HG02852 (cell line): Measurements from ENCODE around the gene NXF1.
"Not testable (repeated sequence)": the region's sequence is repeated elsewhere in the genome, so short reads cannot be mapped to it uniquely, and the experiment has no call there.

Experiments used
- ATAC-seq: cut with Tn5 transposase; IDR thresholded peaks from one replicate; pipeline ENCODE4 v1.9.1; 2021; ENCODE audit warnings: mild to moderate bottlenecking, moderate library complexity; ENCODE audit not compliant: unreplicated experiment

The NXF1 gene

DNA sequence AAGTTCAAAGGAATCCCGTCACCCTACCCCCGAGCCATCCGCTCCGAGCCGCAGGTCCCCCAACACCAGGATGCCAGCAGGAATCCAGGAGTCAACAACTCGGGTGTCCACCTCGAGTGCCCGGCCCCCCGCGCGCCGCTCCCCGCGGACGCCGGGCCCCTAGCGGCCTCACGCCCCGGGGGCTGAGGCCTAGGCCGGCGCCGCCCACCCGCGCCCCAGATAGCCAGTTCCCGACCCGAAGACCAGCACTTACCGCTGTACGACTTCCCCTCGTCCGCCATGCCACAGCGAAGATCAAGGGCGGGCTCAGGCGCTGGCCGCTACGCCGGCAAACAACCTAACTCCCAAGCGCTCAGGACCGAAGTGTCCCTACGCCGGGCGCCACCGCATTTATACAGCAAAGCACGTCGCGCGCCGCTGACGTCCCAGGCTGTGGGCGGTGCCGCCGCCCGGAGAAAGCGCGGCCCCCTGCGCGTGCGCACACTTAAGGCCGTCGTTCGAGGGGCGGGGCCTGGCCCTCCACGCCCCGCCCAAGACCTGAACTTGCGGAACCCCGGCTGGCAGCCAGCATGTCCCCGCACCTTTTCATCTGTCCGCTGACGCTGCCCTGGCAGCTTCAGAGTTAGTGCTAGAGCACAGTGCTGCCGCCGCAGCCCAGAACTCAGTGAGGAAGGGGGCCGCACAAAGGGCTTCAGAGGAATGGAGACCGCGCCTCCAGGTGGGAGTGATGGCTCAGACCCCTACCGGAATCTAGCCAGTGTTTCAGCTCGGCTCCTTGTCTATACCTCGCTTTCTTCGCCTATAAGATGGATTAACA lies at the start of gene NXF1:
TSS of gene NXF1 (minus strand) at position 365 of the 817 bp plus-strand sequence. CDS start at position 281, 84 bp downstream.
- ATAC-seq: peak; percentile 77

DNA sequence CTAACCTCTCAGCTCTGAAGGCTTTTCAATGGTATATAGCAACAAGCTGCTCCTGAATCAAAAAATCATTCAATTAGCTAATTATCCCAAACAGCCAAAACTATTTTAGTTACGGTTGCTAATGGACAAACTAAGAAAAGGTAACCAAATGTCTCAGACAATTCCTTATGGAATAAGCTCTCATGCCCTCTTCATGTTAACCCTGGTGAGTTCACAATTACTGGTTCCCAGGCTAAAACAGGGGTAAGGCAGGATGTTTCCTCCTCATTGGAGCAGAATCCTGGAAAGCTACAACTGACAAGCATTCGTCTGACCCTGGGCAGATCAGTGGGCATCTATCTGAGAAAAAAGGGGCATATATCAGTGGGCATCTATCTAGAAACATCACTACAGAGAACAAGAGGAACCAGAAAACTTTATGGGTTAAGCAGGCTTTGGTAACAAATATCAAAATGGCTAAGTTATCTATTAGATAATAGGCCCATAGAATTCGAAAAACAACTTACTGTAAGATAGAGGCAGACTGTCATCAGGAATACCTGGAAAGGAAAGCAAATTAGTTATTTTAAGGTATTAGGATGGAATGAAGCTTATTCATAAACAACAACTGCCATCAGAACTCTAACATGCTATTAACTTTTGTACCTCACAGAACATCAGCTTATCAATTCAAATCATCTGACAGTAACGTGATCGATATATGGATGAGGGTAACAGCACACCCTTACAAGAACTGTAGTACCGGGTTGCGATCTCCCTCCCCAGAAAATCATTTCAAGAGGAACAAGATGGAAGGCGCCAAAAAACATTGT lies 49.0 kb upstream of the NXF1 start:
- ATAC-seq: no peak

DNA sequence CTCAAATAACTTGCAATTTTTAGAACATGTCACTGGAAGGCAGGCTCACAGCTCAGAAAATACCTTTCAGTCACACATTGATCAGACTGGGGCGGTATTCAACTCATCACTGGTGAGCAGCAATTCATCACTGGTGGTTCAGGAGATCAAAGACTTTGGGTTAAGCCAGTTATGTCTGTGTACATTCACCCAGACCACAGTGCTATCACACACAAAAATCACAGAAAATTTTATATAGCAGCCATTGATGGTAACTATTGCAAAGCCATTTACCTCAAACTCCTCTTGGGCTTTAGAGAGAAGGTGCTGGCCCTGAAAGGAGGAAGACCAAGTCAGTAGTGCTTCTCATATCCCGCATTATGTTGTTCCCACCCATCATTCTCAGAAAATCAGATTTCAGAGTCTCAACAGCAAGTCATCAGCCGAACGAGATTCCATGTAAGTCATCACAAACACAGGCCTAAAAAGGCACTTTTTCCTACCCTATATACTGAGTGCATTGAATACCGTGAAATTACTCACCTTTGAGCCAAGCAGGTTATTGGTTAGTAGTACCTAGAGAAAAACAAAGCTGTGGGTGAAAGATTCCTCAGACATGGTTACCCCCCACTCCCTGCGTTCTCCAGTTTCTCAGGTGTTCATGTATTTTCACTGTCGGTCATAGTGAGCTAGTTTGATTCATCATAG lies 48.2 kb upstream of the NXF1 start:
- ATAC-seq: no peak

DNA sequence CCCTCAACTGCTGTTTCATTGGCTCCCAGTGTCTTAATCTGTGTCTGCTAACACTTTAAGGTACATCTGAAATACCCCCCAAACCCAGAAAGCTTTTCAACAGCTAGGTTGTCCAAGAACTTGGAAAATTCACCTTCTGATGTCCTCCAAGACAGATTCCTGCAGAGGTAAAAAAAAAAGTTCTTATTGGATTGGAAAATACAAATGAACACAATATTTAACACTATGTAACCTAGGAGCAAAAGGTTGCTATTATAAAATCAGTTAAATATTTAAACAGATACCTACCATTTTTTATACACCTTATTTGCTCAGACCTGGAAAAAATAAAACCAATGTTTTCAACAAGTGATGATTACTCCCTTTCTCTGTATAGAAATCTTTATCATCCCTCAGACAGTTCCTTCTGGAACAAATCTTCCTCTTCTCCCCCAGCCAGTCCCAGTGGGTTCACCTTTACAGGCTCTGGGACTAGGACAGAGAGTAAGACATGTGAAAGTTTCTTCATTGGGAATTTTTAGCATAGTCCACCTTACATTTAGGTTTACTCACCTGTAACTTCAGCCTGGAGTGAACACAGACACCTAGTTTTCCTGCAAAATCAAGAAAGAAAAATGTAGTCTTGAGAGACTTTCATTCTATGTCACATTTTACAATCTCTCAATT lies 47.4 kb upstream of the NXF1 start:
- ATAC-seq: no peak

DNA sequence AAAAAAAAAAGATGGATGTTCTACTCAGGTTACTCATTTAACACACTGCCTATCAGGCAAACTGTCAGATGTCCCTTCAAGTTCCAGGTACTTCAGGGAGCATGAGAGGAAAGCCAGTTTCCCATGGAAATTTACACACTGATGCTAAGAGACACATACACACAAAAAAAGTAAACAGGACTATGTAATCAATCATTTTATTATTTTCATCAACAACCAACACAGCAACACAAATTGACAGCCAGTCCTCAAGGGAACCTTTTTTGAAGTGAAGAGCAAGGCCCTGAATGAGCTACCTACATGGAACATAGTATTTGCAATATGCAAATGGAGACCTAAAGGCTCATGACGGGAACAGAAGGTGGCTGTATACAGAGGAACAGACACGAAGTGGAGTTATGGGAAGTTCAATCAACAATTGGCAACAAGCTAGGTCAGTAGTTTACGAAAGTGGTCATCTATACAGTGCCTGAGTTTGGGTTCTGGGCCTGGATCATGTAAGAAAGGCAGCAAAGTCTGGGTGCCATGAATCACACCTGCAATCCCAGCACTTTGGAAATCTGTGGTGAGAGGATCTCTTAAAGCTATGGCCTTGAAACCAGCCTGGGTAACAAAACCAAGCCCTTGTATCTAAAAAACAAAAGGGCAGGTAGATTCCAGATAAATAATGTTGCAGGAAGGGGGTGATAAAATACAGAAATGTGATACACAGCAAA lies 46.7 kb upstream of the NXF1 start:
- ATAC-seq: no peak

DNA sequence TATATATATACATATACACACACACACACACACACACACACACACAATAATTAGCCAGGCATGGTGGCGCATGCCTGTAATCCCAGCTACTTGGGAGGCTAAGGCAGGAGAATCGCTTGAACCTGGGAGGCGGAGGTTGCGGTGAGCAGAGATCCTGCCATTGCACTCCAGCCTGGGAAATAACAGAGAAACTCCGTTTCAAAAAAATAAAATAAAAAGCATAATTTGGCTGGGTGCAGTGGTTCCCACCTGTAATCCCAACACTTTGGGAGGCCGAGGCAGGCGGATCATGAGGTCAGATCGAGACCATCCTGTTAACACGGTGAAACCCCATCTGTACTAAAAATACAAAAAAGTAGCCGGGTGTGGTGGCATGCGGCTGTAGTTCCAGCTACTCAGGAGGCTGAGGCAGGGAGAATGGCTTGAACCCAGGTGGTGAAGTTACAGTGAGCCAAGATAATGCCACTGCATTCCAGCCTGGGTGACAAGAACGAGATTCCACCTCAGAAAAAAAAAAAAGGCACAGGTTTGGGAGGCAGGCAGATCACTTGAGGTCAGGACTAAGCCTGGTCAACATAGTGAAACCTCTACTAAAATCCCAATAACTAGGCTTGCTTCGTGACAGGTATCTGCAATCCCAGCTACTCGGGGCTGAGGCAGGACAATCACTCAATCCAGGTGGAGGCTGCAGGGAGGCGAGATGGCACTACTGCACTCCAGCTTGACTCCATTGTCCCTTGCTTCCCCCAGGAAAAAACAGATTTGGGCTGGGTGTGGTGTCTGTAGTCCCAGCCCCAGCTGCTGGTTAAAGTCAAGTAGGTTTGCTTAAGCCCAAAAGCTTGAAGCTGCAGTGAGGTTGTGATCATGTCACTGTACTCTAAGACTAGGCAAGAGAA lies 45.9 kb upstream of the NXF1 start:
- ATAC-seq: no peak

DNA sequence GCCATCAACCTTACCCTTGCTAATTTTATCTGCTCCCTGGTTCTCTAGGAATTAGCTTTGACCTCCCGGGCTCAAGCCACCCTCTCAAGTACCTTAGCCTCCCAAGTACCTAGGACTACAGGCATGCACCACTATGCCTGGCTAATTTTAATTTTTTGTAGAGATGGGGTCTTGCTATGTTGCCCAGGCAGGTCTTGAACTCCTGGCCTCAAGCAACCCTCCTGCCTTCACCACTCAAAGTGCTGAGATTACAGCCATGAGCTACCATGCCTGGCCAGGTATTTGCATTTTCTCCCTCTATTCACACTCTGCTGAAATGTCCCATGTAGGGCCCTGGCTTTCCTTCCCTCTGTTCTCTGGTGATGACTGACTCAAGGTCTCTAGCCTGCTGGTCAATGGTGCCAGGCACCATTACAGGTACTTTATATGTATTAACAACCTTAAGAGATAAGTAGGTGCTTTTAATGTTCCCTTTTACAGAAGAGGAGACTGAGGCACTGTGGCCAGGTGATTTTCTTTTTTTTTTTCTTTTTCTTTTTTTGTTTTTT lies 42.6 kb upstream of the NXF1 start:
- no peak for ATAC-seq

DNA sequence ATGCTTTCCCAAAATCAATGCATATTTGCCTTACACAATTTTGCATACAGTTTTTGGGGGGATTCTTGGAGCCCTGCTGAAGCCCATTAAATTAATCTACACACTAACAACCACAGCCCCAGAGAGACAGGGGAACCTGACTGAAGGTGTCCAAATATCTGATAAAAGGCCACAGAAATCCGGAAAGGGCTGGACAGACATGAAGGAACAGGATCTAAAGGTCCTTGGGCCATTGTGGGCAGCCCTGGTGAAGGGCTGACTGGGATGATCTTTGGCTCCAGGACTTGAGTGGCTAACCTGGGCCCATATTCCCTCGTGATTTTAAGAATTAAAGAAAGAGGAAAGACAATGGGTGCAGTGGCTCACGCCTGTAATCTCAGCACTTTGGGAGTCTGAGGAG lies 40.9 kb upstream of the NXF1 start:
- ATAC-seq: no peak

DNA sequence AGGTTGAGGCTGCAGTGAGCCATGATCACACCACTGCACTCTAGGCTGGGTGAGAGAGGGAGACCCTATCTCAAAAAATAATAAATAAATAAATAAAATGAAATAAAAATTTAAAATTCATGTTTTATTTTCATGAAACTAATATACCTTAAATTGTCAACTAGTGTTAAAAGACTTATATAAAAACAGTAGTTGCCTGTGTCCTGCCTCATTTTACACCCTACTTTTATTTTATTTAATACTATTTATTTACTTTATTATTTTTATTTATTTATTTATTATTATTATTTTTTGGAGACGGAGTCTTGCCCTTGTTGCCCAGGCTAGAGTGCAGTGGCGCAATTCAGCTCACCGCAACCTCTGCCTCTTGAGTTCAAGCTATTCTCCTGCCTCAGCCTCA lies 38.9 kb upstream of the NXF1 start:
- no peak for ATAC-seq

DNA sequence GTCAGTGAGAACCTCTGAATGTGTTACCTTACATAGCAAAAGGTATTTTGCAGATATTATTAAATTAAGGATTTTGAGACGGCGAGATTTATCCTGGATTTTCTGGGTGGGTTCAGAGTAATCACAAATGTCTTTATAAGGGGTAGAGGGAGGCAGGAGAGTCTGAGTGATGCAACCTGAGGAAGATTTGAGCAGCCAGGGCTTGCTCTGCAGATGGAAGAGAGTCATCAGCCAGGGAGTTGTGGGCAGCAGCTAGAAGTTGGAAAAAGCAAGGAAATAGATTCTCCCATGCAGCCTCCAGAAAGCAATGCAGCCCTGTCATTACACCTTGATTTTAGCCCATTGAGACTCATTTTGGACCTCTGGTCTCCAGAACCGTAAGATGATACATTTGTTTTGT lies 38.2 kb upstream of the NXF1 start:
- no peak for ATAC-seq

DNA sequence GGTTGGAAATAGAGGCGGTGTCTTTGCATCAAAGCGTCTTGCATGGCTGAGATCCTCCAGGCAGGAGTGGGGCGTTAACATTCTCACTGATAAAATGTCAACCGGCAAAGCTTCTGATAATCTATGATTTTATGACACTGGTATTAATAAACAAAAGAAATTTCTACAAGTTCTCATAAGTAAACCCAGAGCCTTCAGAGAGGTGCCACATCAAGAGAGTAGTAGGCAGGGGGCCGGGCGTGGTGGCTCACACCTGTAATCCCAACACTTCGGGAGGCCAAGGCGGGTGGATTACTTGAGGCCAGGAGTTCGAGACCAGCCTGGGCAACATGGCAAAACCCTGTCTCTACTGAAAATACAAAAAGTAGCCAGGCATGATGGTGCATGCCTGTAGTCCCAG lies 37.7 kb upstream of the NXF1 start:
- not testable (repeated sequence) for ATAC-seq

DNA sequence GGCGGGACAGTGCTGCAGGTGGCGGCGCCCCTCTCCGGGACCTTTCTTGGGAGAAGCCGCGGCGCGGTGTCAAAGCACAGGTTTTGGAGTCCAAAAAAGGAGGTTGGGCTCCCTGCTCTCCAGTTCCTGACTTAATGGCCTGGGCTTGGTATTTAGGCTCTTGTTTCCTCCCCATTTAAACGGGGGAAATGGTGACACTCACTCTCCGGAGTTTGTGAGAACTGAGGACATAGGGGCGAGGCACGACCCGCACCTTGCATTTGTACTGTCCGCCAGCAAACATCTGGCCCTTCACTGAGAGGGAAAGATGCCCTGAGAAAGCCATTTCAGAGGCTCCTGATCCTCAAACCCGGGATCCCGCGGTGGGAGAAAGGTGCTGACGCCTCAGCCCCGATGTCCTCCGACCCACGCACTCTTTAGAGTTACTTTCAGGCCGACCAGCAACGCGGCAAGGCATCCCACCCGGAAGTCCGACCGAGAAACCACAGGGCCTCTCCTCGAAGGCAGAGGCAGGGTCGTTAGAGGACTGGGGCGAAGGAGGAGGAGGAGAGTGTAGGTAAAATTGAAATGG lies 37.0 kb upstream of the NXF1 start:
- no peak for ATAC-seq

DNA sequence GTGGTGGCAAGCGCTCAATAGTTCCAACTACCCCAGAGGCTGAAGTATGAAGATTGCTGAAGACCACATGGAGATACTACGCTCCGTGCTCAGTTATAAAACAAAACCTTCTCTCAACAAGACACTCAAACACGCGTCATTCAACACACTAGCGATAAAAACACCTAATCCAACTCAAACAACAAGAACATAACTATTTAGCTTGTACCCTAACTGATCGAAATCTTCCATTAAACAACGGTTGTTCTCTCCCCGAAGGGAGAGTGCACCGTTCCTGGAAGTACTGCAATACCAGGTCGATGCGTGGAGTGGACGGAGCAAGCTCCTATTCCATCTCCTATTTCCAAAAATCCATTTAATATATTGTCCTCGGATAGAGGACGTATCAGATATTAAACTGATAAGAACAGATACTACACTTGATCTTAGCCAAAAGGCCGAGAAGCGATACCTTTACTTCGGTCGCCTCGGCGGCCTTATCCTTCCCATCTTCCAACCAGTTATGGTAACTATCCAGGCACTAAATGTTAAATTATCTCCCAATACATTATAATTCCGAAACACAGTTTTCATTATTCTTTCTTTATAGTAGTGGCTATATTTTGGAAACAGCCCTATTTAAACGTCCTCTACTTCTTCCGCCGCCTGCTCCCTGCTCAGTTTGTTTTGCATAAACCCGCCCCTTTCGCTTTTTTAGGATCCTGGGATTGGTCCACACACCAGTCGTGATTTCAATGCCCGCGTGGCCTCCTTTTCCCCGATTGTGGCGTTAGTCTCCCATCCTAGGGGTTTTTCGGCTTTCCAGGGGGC lies 36.3 kb upstream of the NXF1 start:
- ATAC-seq: peak; percentile 63

DNA sequence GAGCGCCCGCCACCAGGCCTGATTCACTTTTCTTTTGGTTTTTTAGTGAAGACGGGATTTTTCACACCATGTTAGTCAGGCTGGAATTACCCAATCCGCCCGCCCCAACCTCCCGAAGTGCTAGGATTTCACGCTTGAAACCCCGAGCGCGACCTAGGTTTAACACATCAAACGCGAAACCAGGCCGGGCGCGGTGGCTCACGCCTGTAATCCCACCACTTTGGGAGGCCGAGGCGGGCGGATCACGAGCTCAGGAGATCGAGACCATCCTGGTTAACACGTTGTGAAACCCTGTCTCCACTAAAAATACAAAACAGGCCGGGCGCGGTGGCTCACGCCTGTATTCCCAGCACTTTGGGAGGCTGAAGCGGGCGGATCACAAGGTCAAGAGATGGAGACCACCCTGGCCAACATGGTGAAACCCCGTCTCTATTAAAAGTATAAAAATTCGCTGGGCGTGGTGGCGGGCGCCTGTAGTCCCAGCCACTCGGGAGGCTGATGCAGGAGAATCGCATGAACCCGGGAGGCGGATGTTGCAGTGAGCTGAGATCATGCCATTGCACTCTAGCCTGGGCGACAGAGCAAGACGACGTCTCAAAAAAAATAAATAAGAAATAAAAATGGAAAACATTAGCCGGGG lies 35.6 kb upstream of the NXF1 start:
- peak; percentile 7 for ATAC-seq

DNA sequence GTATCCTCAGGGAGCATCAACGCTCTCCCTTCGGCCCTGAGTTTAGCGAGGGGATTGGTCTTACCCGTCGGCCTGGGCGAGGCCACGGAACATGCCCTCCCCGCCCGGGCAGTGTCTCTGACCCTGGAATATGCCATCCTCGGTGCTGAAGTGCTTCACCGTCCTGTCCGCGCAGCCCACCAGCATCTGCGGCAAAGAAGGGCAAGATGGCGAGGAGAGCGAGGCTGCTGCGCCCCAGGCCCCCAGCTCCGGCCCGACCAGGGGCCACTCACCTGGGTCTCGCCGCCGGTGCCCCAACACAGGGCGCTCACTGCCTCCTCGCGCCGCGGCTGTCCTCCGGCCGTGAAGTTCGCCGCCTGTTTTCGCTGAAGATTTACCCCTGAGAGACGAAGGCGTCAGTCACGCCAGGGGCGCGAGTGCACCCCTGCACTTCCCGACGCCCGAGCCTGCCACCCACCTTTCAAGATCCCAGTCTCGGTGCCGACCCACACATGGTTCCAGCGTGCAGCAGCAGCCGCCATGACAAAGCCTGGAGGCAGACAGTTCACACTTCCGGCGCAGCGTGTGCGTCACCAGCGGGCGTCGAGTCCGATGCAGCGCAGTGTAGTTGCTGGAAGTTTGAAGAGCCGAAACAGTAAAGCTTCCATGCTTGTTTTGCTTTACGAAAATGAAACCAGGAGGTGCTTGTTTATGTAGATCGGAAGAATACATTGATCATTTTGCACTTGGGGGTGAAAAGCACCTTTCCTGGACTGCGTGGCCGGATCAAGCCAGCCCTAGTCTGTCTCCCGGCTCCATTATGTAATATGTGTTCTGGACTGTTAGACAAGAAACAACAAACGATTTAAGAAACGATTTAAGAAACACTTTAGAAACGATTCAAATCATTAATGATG lies 34.1 kb upstream of the NXF1 start, which contains the start of gene WDR74:
TSS of gene WDR74 (minus strand) at position 541 of the 896 bp plus-strand sequence. CDS start at position 521, 20 bp downstream.
- peak; percentile 39 for ATAC-seq

DNA sequence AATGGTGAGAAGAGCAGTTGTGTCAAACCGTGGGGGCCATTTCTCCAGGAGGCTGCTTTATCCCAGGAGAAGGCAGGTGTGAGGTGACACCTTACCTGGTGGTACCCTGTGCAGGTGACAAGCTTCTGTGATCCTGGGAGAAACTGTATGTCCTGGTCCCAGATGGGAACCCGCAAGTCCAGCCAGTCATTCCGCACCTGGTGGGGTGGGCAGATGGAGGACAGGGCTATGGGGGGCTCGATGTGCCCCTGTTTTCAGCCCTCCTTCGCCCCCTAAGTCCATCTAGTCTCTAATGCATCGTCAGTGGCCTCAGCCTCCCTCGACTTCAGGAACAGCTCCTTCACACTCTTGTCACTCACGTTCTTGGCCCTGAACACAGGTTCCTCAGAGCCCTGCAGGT lies 30.1 kb upstream of the NXF1 start:
- ATAC-seq: no peak
